ENCODE measurements around the gene ZGRF1.
"Not testable (repeated sequence)": the region's sequence is repeated elsewhere in the genome, so short reads cannot be mapped to it uniquely, and the experiment has no call there.

ZGRF1 gene

GRCh38 chr4:112644595-112645535, 8.2 kb upstream of the ZGRF1 start:
- not testable (repeated sequence) for DNase-seq (ENCODE audit: low read depth)

- no peak for DNase-seq (ENCODE audit: low read depth)
Observed at GRCh38 chr4:112642526-112642925, 5.8 kb upstream of the ZGRF1 start.

DNA sequence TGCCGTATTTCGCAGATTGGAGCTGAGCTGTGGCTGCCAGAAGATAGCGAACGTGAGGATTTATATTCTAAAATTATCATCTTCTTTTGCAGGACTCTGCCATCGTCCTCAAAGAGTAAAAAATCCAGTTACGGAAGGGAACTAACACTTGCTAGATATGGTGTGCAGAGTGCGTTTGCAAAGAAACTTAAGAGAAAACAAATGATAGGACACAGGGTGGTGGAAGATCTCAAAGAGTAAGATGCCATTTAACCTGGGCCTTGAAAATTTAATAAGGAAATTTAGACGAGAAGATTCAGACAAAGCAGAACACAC, 800 bp upstream of the ZGRF1 start:
- DNase-seq (ENCODE audit: low read depth): no peak

DNA sequence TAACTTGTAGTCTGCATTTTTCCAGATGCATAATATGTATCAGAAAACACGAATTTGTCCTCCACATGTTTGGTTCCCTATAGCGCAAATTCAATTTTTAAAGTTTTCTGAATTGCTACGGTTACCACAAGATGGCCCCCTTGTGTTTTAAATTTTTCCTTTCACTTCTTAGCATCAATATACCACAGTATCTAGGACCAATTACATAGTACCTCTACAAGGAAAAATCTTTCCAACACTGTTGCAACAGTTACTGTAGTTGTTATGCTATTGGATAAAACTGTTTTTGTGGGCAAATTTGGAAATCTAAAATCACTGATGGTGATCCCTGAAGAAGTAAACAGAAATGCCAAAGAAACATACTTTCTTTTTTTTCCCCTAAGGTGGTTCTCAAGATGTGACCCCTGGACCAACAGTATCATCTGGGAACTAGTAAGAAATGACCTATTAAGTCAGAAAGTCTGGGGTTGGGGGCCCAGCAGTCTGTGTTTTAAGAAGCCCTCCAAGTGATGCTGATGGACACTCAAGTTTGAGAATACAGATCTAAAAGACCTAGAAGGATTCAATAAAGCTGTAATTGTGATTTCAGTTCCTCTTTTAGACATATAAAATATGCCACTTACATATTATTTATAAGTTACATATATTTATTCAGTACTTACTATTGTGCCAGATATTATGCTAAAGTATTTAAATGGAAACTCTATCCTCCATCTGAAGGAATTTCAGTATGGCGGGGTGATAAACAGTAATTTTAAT, 3.1 kb downstream of the ZGRF1 start:
- DNase-seq (ENCODE audit: low read depth): no peak

DNA sequence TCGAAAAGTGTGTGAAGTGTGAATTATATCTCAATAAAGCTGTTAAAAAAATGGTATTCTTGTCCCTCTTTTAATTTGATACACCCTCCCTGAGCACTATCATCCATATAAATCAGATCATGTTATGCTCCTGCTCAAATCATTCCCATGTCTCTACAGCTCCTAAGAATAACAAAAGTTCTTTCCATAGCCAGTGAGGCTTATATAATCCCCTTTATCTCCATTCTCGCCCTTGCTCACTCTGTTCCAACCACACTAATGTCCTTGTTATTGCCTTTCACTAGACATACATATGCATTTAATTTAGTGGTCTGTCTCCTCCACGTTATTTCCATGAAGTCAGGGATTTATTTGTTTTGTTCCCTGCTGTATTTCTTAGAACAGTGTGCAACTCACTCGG, 10.5 kb downstream of the ZGRF1 start:
- no peak for DNase-seq (ENCODE audit: low read depth)

DNA sequence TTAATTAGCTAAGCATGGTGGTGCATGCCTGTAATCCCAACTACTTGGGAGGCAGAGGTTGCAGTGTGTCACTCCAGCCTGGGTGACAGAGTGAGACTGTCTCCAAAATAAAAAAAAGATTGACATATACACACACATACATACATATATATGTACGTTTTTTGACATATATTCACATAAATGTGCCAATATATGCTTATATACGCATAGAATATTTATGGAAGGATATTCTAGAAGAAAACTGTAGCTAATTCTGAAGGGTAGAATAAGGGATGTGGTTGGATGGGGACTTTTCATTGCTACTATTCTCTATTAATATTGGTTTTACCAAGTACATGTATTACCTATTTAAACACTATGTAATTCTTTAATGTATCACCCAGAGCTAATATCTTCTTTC, 19.7 kb downstream of the ZGRF1 start:
- DNase-seq (ENCODE audit: low read depth): no peak

DNA sequence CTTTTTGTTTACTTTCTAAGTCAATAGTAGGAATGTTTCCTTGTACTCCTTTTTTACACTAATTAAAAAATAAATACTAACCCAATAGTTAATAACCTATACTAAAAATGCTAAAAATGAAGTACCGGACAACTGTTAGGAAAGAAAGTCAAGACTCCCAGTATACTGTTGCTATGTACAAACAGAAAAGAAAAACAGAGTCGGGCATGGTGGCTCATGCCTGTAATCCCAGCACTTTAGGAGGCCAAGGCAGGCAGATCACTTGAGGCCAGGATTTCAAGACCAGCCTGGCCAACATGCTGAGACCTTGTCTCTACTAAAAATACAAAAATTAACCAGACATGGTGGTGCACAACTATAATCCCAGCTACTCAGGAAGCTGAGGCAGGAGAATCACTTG, 23.9 kb downstream of the ZGRF1 start:
- DNase-seq (ENCODE audit: low read depth): not testable (repeated sequence)

DNA sequence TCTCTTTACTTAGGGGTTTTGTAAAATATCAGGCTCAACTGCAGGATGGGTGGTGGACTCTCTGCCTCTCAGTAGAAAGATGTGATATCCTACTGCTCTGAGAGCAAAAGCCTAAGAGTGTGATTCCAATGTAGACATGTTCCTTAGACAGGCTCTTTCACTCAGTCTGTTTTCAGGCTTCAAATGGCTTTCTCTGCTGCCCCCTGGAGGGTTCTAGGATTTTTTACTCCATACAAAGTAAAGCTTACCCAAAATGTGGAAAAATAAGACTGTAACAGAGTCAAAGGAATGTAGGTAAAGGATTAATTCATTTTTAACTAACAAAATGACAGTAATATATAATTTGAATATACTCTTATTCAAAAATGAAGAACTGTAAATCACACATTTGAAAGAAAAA, 32.1 kb downstream of the ZGRF1 start:
- DNase-seq (ENCODE audit: low read depth): peak; percentile 8

DNA sequence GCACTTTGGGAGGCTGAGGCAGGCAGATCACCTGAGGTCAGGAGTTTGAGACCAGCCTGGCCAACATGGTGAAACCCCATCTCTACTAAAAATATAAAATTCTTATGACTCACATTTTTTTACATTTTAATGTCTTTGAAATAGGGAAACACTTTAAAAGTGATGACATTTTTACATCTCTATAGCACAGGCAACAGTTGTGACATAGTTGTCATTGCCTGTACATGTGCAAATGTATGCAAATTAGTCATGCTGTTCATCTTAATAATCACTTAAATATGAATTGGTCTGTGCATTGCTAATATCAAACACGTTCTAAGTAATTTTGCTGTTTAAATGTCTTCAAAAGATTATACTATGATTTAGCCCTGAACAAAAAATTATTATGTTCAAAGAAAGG, 41.7 kb downstream of the ZGRF1 start:
- DNase-seq (ENCODE audit: low read depth): no peak

DNA sequence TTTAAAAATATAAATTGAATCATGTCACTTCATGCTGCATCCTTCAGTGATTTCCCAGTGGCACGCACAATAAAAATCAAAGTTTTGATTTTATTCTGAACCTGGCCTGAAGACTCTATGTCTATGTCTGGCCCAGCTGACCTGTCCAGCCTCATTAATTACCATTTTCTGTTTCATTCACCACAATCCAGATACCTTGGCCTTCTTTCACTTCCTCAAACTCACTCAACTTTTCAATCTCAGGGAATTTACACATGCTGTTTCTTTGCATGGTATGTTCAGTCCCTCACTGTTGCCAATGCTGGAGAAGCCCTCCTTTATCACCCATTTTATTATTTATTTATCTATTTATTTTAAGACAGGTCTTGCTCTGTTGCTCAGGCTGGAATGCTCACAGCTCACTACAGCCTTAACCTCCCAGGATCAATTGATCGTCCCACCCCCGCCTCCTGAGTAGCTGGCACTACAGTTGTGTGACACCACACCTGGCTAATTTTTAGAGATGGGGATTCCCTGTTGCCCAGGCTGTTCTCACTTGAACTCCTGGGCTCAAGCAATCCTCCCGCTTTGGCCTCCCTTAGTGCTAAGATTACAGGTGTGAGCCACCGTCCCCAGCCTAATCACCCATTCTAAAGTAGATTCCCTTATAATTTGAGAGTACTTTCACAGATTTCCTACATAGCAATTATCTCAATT, 43.1 kb downstream of the ZGRF1 start:
- no peak for DNase-seq (ENCODE audit: low read depth)

DNA sequence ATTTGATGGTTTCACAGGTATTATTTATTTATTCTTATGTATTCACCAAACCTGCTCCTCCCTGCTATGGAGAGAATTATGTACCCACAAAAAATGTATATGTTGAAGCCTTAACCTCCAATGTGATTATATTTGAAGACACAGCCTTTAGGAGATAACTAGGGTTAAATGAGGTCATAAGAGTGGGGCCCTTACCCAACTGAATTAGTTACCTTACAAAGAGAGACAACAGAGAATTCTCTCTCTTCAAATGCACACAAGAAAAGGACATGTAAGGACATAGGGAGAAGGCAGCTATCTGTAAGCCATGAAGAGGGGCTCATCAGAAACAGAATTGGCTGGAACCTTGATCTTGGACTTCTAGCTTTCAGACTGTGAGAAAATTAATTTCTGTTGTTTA, 44.0 kb downstream of the ZGRF1 start:
- DNase-seq (ENCODE audit: low read depth): no peak

GRCh38 chr4:112591593-112591992, 45.1 kb downstream of the ZGRF1 start:
- no peak for DNase-seq (ENCODE audit: low read depth)

- no peak for DNase-seq (ENCODE audit: low read depth)
Observed at GRCh38 chr4:112589206-112589605, 47.5 kb downstream of the ZGRF1 start.

DNA sequence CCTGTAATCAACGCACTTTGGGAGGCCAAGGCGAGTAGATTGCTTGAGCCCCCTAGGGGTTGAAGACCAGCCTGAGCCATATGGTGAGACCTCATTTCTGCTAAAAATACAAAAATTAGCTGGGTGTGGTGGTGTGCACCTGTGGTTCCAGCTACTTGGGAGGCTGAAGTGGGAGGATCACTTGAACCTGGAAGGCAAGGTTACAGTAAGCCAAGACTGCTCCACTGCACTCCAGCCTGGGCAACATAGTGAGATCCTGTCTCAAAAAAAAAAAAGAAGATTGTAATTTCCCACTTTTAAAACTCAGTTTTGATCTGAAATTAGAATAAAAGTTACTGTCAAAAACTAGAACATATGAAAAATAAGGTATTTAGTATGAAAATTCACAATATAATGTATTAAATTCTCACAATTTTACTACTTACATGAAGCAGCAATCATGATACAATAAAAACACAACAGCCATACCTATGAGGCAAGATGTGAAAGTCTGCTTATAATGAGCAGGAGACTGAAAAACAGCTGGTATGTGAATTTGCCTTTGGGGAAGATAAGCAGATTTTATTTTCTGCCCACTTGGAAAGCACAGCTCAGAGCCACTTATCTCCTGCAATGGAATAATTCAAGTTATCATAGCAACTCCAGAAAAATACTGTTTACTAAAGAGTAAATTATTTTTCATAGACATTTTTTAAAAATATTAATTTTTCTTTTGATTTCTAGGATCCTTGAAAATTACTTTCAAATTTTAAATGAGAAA, 50.6 kb downstream of the ZGRF1 start:
- no peak for DNase-seq (ENCODE audit: low read depth)

- no peak for DNase-seq (ENCODE audit: low read depth)
Observed at GRCh38 chr4:112567536-112567935, 69.2 kb downstream of the ZGRF1 start.

DNA sequence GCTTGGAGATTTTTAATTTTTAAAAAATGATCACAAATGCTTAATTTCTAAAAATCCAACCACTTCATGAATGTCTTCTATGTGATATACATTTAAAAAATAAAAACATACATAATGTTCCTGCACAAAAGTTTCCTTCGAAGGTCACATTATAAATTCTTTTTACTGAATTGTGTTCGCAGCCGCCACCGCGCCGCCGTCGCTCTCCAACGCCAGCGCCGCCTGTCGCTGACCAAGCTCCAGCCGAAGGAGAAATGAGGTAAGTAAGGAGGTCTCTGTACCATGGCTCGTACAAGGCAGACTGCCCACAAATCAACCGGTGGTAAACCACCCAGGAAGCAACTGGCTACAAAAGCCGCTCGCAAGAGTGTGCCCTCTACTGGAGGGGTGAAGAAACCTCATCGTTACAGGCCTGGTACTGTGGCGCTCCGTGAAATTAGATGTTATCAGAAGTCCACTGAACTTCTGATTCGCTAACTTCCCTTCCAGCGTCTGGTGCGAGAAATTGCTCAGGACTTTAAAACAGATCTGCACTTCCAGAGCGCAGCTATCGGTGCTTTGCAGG, 71.9 kb downstream of the ZGRF1 start:
- DNase-seq (ENCODE audit: low read depth): no peak

DNA sequence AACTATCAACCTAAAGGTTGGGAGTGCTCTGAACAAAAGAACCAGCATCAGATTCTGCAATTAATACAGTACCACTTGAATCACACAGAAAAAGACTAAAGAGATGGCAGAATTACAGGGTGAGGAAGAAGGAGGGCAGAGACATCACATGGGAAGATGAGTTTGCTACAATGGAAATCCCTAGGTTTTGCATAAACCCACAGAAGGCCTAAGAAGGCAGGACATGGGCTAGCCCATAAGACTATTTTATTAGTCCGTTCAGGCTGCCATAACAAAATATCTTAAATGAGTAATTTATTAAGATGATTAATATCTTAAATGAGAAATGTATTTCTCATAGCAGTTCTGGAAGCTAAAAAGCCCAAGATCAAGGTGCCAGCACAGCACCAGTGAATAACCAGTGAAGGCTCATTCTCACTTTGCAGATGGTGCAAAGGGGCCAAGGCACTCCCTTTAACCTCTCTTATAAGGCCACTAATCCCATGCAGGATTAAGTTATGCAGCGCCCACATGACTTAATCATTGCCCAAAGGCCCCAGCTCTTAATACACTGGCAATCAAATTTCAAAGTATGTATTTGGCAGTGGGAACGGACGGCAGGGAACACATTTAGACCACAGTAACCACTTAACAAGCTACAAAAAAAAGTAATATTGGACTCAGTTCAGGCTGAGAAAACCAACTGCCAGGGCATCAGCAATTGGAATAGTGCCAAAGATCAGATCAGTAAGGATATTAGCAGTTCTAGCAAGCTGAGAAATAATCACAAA, 73.1 kb downstream of the ZGRF1 start:
- no peak for DNase-seq (ENCODE audit: low read depth)

GRCh38 chr4:112562254-112562879, 74.3 kb downstream of the ZGRF1 start:
- DNase-seq (ENCODE audit: low read depth): no peak

DNA sequence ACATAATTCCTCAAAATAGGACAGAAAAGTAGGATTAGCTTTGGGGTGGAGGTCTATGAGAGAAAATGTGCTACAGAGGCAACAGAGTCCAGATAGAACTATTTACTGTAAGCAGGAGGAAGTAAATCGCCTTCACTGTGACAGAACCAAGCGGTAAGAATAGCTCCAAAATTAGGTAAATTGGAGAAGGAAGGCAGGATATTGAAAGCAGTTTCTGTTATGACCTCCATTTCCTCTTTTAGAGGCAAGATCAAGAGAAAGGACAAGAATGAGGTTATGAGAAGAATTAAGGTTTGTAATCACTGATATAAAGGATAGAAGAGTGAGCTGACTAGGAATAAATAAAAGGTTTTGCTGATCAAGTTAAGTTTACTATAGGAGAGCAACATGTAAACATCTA, 76.6 kb downstream of the ZGRF1 start:
- DNase-seq (ENCODE audit: low read depth): no peak

DNA sequence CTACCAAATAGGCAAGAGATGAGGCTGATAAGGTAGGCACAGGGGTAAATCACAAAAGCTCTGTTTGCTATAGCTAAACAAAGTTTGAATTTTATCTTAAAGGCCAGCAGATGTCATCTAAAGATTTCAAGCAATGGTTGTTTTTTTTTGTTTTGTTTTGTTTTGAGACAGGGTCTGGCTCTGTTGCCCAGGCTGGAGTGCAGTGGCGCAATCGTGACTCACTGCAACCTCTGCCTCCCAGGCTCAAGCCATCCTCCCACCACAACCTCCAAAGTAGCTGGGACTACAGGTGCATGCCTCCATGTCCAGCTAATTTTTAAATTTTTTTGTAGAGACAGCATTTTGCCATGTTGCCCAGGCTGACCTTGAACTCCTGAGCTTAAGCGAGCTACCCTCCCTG, 77.7 kb downstream of the ZGRF1 start:
- DNase-seq (ENCODE audit: low read depth): no peak
